Activated CD4-positive, CD25-positive, alpha-beta regulatory T cell (primary cell): ENCODE measurements around the gene TBC1D2.
"Not testable (repeated sequence)": the region's sequence is repeated elsewhere in the genome, so short reads cannot be mapped to it uniquely, and the experiment has no call there.

Experiments used
- DNase-seq, 4 experiments: peaks; one replicate each; lab custom pipeline; 2025; lab: John Stamatoyannopoulos, UW

TBC1D2 gene

DNA sequence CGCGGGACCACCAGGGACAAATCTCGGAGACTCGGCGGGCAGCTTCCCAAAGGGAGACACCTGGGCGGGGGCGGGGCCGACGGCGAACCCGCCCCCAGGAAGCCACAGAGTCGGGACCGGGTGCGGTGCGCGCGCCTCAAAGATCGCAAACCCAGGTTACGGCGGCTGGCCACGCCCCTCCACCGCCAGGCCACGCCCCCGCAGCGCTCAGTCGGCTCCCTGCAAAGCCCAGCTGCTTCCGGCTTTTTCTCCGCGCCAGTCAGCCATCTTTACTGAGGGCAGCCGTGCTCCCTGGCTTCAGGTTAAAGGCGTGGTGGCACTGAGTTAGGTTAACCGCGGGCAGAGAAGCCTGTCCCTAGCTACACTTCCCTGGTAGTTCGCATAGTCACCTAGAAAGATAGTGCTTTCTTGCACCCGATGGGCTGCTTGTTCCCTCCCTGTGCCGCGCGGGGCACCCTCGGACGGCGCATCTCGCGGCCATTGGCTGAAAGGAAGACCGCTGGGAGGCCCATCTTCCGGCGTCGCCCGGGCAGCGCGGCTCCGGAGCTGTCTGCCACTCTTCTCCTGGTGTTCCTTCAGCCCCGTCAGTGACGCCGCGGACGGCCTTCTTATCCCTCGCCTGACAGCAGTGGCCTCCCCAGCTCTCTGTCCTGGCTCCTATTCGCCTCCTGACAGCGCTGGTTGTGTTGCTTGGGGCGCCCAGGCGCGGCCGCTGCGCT is at the start of gene TBC1D2:
TBC1D2 (minus strand) TSS at position 72 of the 719 bp plus-strand sequence. CDS start 108 bp downstream, outside the sequence.
- DNase-seq: peak; percentile 93 to 96 (median 95)

DNA sequence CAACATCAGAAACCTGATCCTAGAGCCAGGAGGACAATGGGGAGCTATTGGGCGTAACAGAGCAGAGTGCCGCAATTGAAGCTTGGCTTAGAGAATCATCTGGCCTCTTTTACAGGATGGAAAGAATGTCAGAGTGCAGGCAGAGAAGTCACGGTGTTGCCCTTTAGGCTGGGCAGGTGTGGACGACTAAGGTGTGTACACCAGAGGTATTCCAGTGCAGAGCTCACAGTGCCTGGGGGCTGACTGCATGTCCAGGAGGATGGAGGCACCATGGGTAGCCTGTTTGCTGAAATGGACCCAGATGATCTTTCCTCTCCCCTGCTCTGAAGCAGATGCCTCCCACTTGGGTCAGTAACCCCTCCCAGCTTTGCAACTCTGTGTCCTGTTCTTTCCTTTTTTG is 48.9 kb upstream of the TBC1D2 start:
- DNase-seq: no peak

GRCh38 chr9:98303633-98304125 is 48.2 kb upstream of the TBC1D2 start:
- no peak for DNase-seq

GRCh38 chr9:98302938-98303632 is 47.6 kb upstream of the TBC1D2 start:
- DNase-seq: no peak

- no peak for DNase-seq
Measured at GRCh38 chr9:98302150-98302549, 46.7 kb upstream of the TBC1D2 start.

DNA sequence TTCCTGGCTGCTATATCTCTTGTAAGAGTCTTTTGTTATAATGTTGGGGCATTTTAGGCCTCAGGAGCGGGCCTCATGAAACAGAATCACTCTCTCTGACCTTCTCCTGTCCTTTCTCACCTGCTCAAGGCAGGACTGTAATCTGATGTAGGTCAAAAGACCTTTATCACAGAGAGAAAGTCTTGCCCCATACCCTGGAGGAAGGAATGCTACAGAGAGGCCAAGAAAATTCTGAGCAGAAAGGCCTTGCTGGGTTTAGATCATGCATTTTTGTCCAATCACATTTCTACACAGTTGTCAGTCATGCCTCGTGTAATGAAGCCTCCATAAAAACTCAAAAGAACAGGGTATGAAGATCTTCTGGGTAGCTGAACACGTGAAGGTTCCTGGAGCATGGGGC is 45.2 kb upstream of the TBC1D2 start:
- no peak for DNase-seq

- no peak for DNase-seq
Measured at GRCh38 chr9:98298476-98298875, 43.0 kb upstream of the TBC1D2 start.

DNA sequence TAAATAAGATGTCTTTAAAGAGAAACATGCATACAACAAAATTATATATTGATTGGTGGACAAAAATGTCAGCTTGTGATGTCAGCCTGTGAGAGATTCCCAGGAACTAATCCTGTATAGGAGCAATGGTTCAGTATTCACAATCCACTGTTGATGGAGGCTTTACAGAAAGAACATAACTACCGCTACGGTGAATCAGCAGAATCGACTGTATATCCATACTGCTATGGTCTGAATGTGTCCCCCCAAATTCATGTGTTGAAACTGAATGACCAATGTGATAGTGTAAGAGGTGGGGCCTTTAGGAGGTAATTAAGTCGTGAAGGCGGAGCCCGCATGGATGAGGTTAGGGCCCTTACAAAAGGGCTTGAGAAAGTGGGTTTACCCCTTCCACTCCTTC is 40.4 kb upstream of the TBC1D2 start:
- no peak for DNase-seq

DNA sequence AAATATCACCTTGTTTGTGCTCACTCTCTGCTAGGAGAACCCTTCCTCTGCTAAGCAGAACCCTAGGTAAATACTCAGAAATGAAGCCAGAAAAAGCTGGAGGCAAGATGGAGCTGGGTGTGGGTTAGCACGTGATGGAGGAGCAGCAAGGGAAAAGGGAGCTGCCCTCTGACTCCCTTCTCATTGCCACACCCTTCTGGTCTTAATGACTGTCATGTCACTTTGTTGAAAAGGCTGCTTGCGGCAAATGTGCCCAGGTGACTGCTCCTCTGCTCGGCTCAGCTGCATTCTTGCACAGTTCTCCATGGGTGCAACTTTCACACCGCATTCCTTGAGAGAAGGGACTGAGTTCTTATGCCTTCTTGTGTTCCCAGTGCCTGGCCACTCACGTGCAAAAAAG is 36.4 kb upstream of the TBC1D2 start:
- no peak for DNase-seq

- no peak for DNase-seq
Measured at GRCh38 chr9:98290411-98290810, 35.0 kb upstream of the TBC1D2 start.

DNA sequence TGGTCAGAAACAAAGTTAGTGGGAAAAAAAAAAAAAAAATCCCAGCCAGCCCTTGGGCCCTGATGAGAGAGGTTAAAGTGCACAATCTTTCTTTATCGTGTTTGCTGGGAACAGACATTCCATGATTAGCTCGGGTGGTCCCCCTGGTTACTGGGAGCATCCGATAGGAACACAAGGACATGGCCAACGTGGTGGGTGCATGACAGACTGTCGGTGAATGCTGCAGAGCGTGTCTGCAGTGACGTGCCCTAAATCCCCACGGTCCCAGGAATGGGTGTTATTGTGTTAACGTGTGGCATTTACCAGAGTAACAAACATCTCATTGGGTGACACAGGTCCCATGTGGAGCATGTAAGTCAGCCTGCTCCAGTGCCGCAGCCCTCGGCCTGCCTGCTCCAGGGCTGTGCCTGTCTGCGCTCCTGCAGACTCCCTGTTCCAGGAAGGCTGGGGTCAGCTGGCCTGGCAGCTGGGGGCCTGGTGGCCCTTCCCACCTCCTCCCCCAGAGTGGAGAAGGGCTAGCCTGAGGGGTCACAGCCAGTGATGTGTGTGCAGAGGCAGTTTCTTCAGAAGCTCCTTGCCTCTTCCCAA is 34.3 kb upstream of the TBC1D2 start:
- no peak for DNase-seq

GRCh38 chr9:98288881-98289280 is 33.4 kb upstream of the TBC1D2 start:
- DNase-seq: no peak

DNA sequence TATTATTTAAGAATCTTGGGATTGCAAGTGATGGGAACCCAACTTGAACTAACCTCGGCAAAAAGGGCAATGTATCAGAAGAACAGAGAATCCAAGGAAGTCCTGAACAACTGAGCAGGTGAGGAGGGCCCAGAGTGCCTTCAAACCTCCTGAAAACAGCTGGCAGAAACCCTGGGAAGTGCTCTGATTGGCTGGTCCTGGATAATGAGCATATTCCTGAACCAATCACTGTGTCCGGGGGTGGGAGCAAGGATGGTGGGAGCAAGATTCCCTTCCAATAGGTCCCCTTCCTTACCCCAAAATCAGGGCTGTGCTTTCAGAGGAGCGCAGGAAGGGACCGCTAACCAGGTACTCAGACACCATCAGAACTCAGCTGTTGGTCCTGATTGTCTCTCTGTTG is 31.9 kb upstream of the TBC1D2 start:
- DNase-seq: no peak

DNA sequence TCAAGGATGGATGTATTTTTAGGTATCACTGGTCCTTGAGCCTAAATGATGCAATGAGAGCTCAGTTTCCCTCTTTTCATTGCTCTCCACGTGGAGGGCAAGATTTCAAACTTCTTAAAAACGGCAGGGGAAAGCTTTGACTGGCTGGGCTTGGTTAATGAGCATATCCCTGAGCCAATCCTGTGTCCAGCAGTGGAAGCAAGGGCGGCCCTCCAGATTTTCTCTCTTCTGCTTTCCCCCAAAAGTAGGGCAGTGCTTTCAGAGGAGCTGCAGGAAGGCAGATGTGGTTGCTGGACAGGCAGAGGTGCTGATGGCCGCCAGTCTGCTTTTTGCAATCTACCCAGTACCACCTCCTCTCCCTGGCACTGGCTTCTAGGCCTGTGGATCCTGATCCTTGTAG is 30.0 kb upstream of the TBC1D2 start:
- DNase-seq: no peak

- DNase-seq: no peak
Measured at GRCh38 chr9:98284754-98285153, 29.3 kb upstream of the TBC1D2 start.

GRCh38 chr9:98283143-98283542 is 27.7 kb upstream of the TBC1D2 start:
- not testable (repeated sequence) for DNase-seq

DNA sequence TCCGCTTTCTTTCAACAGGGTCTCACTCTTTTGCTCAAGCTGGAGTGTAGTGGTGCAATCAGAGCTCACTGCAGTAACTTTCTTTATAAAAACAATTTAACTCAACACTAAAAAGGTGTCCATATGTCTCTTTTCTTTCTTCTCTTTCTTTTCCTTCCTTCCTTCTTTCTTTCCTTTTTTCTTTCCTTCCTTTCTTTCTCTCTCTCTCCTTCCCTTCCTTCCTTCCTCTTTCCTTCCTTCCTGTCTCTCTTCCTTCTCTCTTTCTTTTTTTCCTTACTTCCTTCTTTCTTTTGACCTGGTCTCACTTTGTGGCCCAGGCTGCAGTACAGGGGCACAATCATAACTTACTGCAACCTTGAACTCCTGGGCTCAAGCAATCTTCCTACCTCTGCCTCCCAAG is 25.8 kb upstream of the TBC1D2 start:
- no peak for DNase-seq

GRCh38 chr9:98280574-98280973 is 25.1 kb upstream of the TBC1D2 start:
- DNase-seq: no peak

- no peak for DNase-seq
Measured at GRCh38 chr9:98280162-98280561, 24.7 kb upstream of the TBC1D2 start.

GRCh38 chr9:98276907-98277469 is 21.5 kb upstream of the TBC1D2 start:
- DNase-seq: no peak

DNA sequence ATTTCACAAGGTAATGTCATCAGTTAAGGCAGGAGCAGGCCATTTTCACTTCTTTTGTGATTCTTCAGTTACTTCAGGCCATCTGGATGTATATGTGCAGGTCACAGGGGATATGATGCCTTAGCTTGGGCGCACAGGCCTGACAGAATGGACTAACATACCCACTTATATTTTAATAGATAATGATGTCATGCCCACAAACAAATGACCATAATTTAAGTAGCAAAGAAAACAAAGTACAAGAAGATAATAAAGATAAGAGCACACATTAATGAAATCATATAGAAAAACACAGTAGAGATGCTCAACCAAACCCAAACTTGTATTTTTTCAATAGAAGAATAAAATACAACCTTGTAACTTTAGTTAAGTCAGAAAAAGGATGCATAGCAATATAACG is 19.7 kb upstream of the TBC1D2 start:
- no peak for DNase-seq

GRCh38 chr9:98272083-98272482 is 16.6 kb upstream of the TBC1D2 start:
- DNase-seq: no peak

DNA sequence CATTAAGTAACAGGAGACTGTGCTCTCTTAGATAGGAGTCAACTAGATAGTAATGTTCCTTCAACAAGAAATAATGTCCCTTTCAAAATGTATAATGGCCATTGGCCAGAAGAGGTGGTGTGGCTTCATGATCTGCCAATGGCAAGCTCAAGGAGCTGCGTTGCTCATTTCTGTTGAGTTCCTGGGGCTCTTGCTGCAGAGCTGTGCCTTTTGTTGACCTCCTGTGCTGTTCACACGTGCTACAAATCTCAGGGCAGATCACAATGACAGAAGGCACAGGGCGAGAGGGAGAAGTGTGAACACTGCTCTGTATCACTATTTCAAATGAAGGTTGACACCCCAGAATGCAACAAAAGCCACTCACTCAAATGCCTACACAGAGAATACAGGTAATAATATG is 16.0 kb upstream of the TBC1D2 start:
- DNase-seq: no peak
